Neuronal stem cell (in vitro differentiated cells): ENCODE data around the gene GABPB2.

Experiments
- DNase-seq: peaks from one replicate; pipeline ENCODE4 v3.0.0-alpha.2; 2013; ENCODE audit warnings: low spot score
- H2AFZ ChIP-seq: one replicate; pipeline ENCODE4 v1.6.1; 2013; ENCODE audit warnings: mild to moderate bottlenecking, low read length, inconsistent platforms
- H2AK5ac ChIP-seq: 2 replicates; pipeline ENCODE4 v1.6.1; 2013; ENCODE audit warnings: low read depth, mild to moderate bottlenecking, inconsistent platforms, low read length, moderate library complexity, mixed read lengths
- H2BK120ac ChIP-seq: 2 replicates; pipeline ENCODE4 v1.6.1; 2013; ENCODE audit warnings: low read depth, mild to moderate bottlenecking, inconsistent platforms, low read length, moderate library complexity, mixed read lengths
- H2BK12ac ChIP-seq: one replicate; pipeline ENCODE4 v1.6.1; 2013; ENCODE audit warnings: low read length, inconsistent platforms
- H2BK15ac ChIP-seq: 2 replicates; pipeline ENCODE4 v1.6.1; 2013; ENCODE audit warnings: mild to moderate bottlenecking, low read length, inconsistent platforms, mixed read lengths
- H2BK5ac ChIP-seq: one replicate; pipeline ENCODE4 v1.6.1; 2013; ENCODE audit warnings: inconsistent platforms, mild to moderate bottlenecking, low read length, moderate library complexity
- H3K14ac ChIP-seq: one replicate; pipeline ENCODE4 v1.6.1; 2013; ENCODE audit warnings: low read length, inconsistent platforms
- H3K18ac ChIP-seq: 2 replicates; pipeline ENCODE4 v1.6.1; 2013; ENCODE audit warnings: low read length, inconsistent platforms
- H3K23ac ChIP-seq: 2 replicates; pipeline ENCODE4 v1.6.1; 2013; ENCODE audit warnings: low read depth, mild to moderate bottlenecking, mixed read lengths, low read length, inconsistent platforms; ENCODE audit not compliant: poor library complexity
- H3K27ac ChIP-seq: replicated peaks from 3 replicates; pipeline ENCODE4 v1.5.1; 2013; ENCODE audit warnings: low read length, inconsistent platforms
- H3K27me3 ChIP-seq, 3 experiments: 2 replicates each; pipeline ENCODE4 v1.6.1; 2013; ENCODE audit warnings: low read length in 3 of 3, mild to moderate bottlenecking in 2 of 3, inconsistent platforms in 1 of 3, low read depth in 1 of 3, mixed read lengths in 1 of 3, moderate library complexity in 1 of 3; ENCODE audit not compliant: control insufficient read depth in 3 of 3, insufficient read depth in 3 of 3
- H3K36me3 ChIP-seq, 2 donors: replicated peaks in 1 of 2; 2 replicates each; pipeline ENCODE4 v1.6.1; 2013; ENCODE audit warnings: low read length in 2 of 2; ENCODE audit not compliant: control insufficient read depth in 2 of 2, insufficient read depth in 2 of 2
- H3K4ac ChIP-seq: 2 replicates; pipeline ENCODE4 v1.6.1; 2013; ENCODE audit warnings: inconsistent platforms, mild to moderate bottlenecking, low read length, moderate library complexity
- H3K4me1 ChIP-seq, 2 donors: 1 replicate in 1 of 2; 2 replicates in 1 of 2; pipeline ENCODE4 v1.6.1; 2013; ENCODE audit warnings: low read length in 2 of 2, low read depth in 1 of 2; ENCODE audit not compliant: control insufficient read depth in 2 of 2, insufficient read depth in 1 of 2
- H3K4me2 ChIP-seq: one replicate; pipeline ENCODE4 v1.6.1; 2013; ENCODE audit warnings: mild to moderate bottlenecking, low read length, inconsistent platforms; ENCODE audit not compliant: insufficient read depth, poor library complexity, severe bottlenecking
- H3K4me3 ChIP-seq, 2 donors: 2 replicates each; pipeline ENCODE4 v1.5.1; 2013; ENCODE audit warnings: low read length in 2 of 2, mild to moderate bottlenecking in 2 of 2, inconsistent platforms in 1 of 2, moderate library complexity in 1 of 2
- H3K79me1 ChIP-seq: one replicate; pipeline ENCODE4 v1.6.1; 2013; ENCODE audit warnings: low read depth, mild to moderate bottlenecking, inconsistent platforms, low read length, moderate library complexity
- H3K9ac ChIP-seq: one replicate; pipeline ENCODE4 v1.6.1; 2013; ENCODE audit warnings: mild to moderate bottlenecking, low read depth, low read length, inconsistent platforms; ENCODE audit not compliant: poor library complexity
- H3K9me3 ChIP-seq, 2 donors: replicated peaks in 1 of 2; 2 replicates each; pipeline versions ENCODE3 to v1.6.1; 2013; ENCODE audit warnings: low read length in 2 of 2, mild to moderate bottlenecking in 2 of 2, inconsistent platforms in 1 of 2, low read depth in 1 of 2, mixed read lengths in 1 of 2, moderate library complexity in 1 of 2; ENCODE audit not compliant: control insufficient read depth in 2 of 2, insufficient read depth in 1 of 2
- H4K8ac ChIP-seq: one replicate; pipeline ENCODE4 v1.6.1; 2013; ENCODE audit warnings: low read depth, mild to moderate bottlenecking, inconsistent platforms, low read length, moderate library complexity
- H4K91ac ChIP-seq: one replicate; pipeline ENCODE4 v1.6.1; 2013; ENCODE audit warnings: low read length, low read depth, mild to moderate bottlenecking, inconsistent platforms; ENCODE audit not compliant: poor library complexity
- WGBS, 2 donors: extraction: QIAGEN DNeasy Blood & Tissue Kit; methylation state at CpG; one replicate each; pipeline ENCODE4 v1.1.7; 2013; ENCODE audit warnings: missing lambda C conversion rate in 2 of 2, mixed read lengths in 1 of 2; ENCODE audit not compliant: insufficient read length in 2 of 2, insufficient replicate concordance in 1 of 2; ENCODE audit errors: extremely low coverage in 2 of 2; 5-methylcytosine and 5-hydroxymethylcytosine counted together

GABPB2 gene

GRCh38 chr1:151043163-151043562 is 27.4 kb upstream of the GABPB2 start:
- H3K4me3 ChIP-seq: no peak overlapping the region
- no peak overlapping the region for H2AFZ ChIP-seq
- DNase-seq: no peak
- H3K18ac ChIP-seq: no peak overlapping the region
- H3K79me1 ChIP-seq: no peaks in the 10 kb centered on the region
- no peaks in the 10 kb centered on the region for H3K9me3 ChIP-seq
- H3K36me3 ChIP-seq: no peaks in the 10 kb centered on the region
- no peak overlapping the region for H3K27ac ChIP-seq
- H2BK120ac ChIP-seq: no peak overlapping the region
- H2AK5ac ChIP-seq: no peak overlapping the region
- H3K14ac ChIP-seq: no peak overlapping the region
- H2BK5ac ChIP-seq: no peak overlapping the region
- H3K4me1 ChIP-seq: peaks cover 0 to 1% of the 10 kb centered on the region in 2 donors
- no peak overlapping the region for H4K91ac ChIP-seq
- H2BK12ac ChIP-seq: no peak overlapping the region
- no peak overlapping the region for H3K4ac ChIP-seq
- H3K9ac ChIP-seq: no peak overlapping the region
- no peaks in the 10 kb centered on the region for H3K27me3 ChIP-seq
- no peak overlapping the region for H2BK15ac ChIP-seq
- no peak overlapping the region for H3K4me2 ChIP-seq
- no peak overlapping the region for H3K23ac ChIP-seq
- H4K8ac ChIP-seq: no peak overlapping the region
- WGBS, 2 donors: no CpG with 5 or more reads among the region's 1 CpG

GRCh38 chr1:151047591-151047924 is 23.0 kb upstream of the GABPB2 start, which contains the start of gene C1orf56:
TSS of gene C1orf56 (plus strand) at chr1:151047751. CDS start at chr1:151047848, 97 bp downstream.
- Histone ChIP-seq H3K4me2 (peak within 1 kb of the TSS; percentile 99), H2BK15ac (peak within 1 kb of the TSS; percentile 72), H3K4ac (peak within 1 kb of the TSS; percentile 4), H3K4me3 (peak within 1 kb of the TSS; percentile 72 to 79), H3K79me1 (peaks cover 4% of the 10 kb centered on the region), H3K9ac (peak within 1 kb of the TSS; percentile 83), H3K9me3 (no peaks in the 10 kb centered on the region), H2AFZ (peak within 1 kb of the TSS; percentile 96), H3K36me3 (peaks cover 7 to 27% of the 10 kb centered on the region in 2 donors), H3K27ac (peak within 1 kb of the TSS; percentile 62), H2AK5ac (peak within 1 kb of the TSS; percentile 64), H2BK120ac (no peak within 1 kb of the TSS), H3K23ac (peak within 1 kb of the TSS; percentile 66), H4K8ac (no peak within 1 kb of the TSS), H3K27me3 (no peaks in the 10 kb centered on the region), H4K91ac (no peak within 1 kb of the TSS), H2BK12ac (peak within 1 kb of the TSS; percentile 59), H3K14ac (peak within 1 kb of the TSS; percentile 85), H3K18ac (peak within 1 kb of the TSS; percentile 94), H2BK5ac (peak within 1 kb of the TSS; percentile 83), H3K4me1 (peaks cover 2 to 3% of the 10 kb centered on the region in 2 donors)
- no CpG with 5 or more reads among the region's 29 CpGs for WGBS, 2 donors
- DNase-seq: peak; percentile 62

- Histone ChIP-seq H3K27me3 (no peaks in the 10 kb centered on the region), H2BK12ac (peak overlapping the region; percentile 59), H2AK5ac (peak overlapping the region; percentile 64), H3K14ac (peak overlapping the region; percentile 85), H2BK15ac (peak overlapping the region; percentile 72), H3K79me1 (peaks cover 4% of the 10 kb centered on the region), H4K8ac (no peak overlapping the region), H3K9me3 (no peaks in the 10 kb centered on the region), H4K91ac (no peak overlapping the region), H3K36me3 (peaks cover 12 to 32% of the 10 kb centered on the region in 2 donors), H3K9ac (peak overlapping the region; percentile 83), H3K4me3 (peak overlapping the region; percentile 72 to 79), H3K4me1 (peaks cover 2 to 3% of the 10 kb centered on the region in 2 donors), H3K23ac (peak overlapping the region; percentile 66), H2AFZ (peak overlapping the region; percentile 96), H3K4ac (peak overlapping the region; percentile 4), H2BK120ac (no peak overlapping the region), H3K18ac (peak overlapping the region; percentile 94), H2BK5ac (peak overlapping the region; percentile 83), H3K4me2 (peak overlapping the region; percentile 99), H3K27ac (peak overlapping the region; percentile 62)
- peak; percentile 49 for DNase-seq
- no CpG with 5 or more reads among the region's 48 CpGs for WGBS, 2 donors
Measured at GRCh38 chr1:151047925-151048644, 22.5 kb upstream of the GABPB2 start.

- peaks cover 4% of the 10 kb centered on the region for H3K79me1 ChIP-seq
- H3K27me3 ChIP-seq: no peaks in the 10 kb centered on the region
- peaks cover 12 to 38% of the 10 kb centered on the region in 2 donors for H3K36me3 ChIP-seq
- peaks cover 2 to 3% of the 10 kb centered on the region in 2 donors for H3K4me1 ChIP-seq
- no peak overlapping the region for H3K27ac ChIP-seq
- peak overlapping the region; percentile 99 for H3K4me2 ChIP-seq
- H2BK120ac ChIP-seq: no peak overlapping the region
- H3K23ac ChIP-seq: no peak overlapping the region
- no peak overlapping the region for H3K4ac ChIP-seq
- H3K9me3 ChIP-seq: no peaks in the 10 kb centered on the region
- peak overlapping the region; percentile 83 for H2BK5ac ChIP-seq
- H3K18ac ChIP-seq: no peak overlapping the region
- no peak overlapping the region for H4K8ac ChIP-seq
- H2BK12ac ChIP-seq: no peak overlapping the region
- H3K4me3 ChIP-seq: peak overlapping the region; percentile 72 to 79
- H4K91ac ChIP-seq: no peak overlapping the region
- H2AK5ac ChIP-seq: no peak overlapping the region
- peak overlapping the region; percentile 96 for H2AFZ ChIP-seq
- no peak overlapping the region for H3K14ac ChIP-seq
- DNase-seq: no peak
- peak overlapping the region; percentile 83 for H3K9ac ChIP-seq
- no CpG with 5 or more reads among the region's 3 CpGs for WGBS, 2 donors
- H2BK15ac ChIP-seq: no peak overlapping the region
Measured at GRCh38 chr1:151048645-151049032, 21.9 kb upstream of the GABPB2 start.
